ENCODE data around the gene KCNG2. TPM values are rescaled to one million over a fixed set of nuclear protein-coding genes. Genes with fewer than 3 reads are reported as not detected.
A peak's percentile ranks its signal among the peaks of the same experiment; 100 is the strongest.

KCNG2 gene
- total RNA-seq, 2 experiments from 2014 or later = not detected

DNA sequence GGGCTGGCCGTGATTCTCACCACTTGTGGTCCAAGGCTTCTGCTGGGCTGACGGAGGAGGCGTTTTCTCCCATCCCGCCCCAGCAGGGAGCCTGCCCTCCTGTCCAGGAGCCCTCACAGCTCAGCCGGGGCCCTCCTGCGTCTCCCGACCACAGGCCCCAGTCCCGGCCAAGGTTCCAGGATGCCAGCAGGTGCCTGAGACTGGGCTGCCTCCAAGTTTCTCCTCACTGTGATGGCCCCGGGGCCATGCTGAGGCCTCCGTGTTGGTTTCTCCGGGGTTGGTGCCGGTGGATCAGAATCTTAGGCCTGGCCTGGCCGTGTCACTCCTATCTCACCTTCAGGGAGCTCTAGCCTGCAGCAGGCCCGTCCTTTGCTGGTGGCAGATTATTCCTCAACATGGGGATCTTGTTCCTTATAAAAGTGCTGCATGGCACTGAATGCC, 5.9 kb downstream of the KCNG2 start:
- no peak for ATAC-seq
- intact Hi-C loops (cut with micrococcal nuclease) = no loop called here
- Mint-ChIP-seq H3K27ac (no peak overlapping the region), H3K4me1 (ENCODE audit: low read depth) (peaks cover 17% of the 10 kb centered on the region), H3K36me3 (ENCODE audit: low read depth) (no peaks in the 10 kb centered on the region), H3K4me3 (no peak overlapping the region), H3K27me3 (peaks cover 15% of the 10 kb centered on the region), H3K9me3 (no peaks in the 10 kb centered on the region)
- POLR2A ChIA-PET = interaction anchor here (0.7 kb wide), 1 partner anchor 58 kb away, joined by 3 read pairs; no protein-coding TSS in a partner anchor
- no peak for DNase-seq
- TF ChIP-seq CTCF (IDR thresholded peaks at IDR 0.05) = no peak
- CTCF ChIA-PET = no interaction called here

- no peak overlapping the region for H3K27ac Mint-ChIP-seq
- no peak overlapping the region for H3K4me3 Mint-ChIP-seq
- no peak for ATAC-seq
- H3K4me1 Mint-ChIP-seq (ENCODE audit: low read depth) = peaks cover 16% of the 10 kb centered on the region
- no peak for DNase-seq
- H3K27me3 Mint-ChIP-seq = peaks cover 11% of the 10 kb centered on the region
- ChIA-PET CTCF (no interaction called here), POLR2A (interaction anchor here (0.7 kb wide), 1 partner anchor 57 kb away, joined by 3 read pairs; no protein-coding TSS in a partner anchor)
- no peak for TF ChIP-seq CTCF (IDR thresholded peaks at IDR 0.05)
- H3K9me3 Mint-ChIP-seq = no peaks in the 10 kb centered on the region
- H3K36me3 Mint-ChIP-seq (ENCODE audit: low read depth) = no peaks in the 10 kb centered on the region
- intact Hi-C loops (cut with micrococcal nuclease) = no loop called here
Measured at GRCh38 chr18:79804130-79804787, 6.5 kb downstream of the KCNG2 start.

DNA sequence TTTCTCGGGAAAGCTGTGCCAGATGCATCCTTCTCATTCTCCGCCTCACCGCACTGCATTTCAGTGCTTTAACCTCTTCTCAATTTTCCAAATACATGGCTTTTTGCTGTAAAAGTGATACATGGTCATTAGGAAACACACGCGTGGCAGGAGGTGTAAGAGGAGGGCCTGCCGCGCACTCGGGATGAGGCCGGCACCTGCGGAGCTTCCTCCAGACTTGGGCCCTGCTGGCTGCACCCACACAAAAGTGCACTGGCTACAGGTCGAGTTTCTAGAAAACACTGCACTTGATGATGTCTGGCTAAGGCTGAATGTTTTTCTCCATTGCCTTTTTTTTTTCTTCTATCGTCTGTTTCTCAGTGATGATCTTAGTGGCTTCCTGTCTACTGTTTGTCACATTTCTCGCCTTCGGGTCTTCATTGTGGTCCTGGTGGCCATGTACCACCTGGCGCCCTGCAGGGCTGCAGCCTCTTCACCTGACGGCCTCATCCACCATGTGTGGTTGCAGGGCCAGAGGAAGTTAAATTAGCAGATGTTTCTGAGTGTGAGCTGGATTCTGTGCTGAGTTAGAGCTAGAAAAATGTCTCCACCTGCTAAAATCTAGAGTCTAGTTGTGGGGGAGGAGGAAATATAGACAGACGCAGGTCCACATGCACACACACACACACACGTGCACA, 7.6 kb downstream of the KCNG2 start:
- H3K27ac Mint-ChIP-seq = no peak overlapping the region
- H3K36me3 Mint-ChIP-seq (ENCODE audit: low read depth) = no peaks in the 10 kb centered on the region
- H3K9me3 Mint-ChIP-seq = no peaks in the 10 kb centered on the region
- no peaks in the 10 kb centered on the region for H3K27me3 Mint-ChIP-seq
- peak; percentile 56 for ATAC-seq
- intact Hi-C loops (cut with micrococcal nuclease) = no loop called here
- peaks cover 9% of the 10 kb centered on the region for H3K4me1 Mint-ChIP-seq (ENCODE audit: low read depth)
- ChIA-PET CTCF (no interaction called here), POLR2A (no interaction called here)
- TF ChIP-seq CTCF (IDR thresholded peaks at IDR 0.05) = no peak
- no peak for DNase-seq
- H3K4me3 Mint-ChIP-seq = no peak overlapping the region

GRCh38 chr18:79805926-79806487, 8.3 kb downstream of the KCNG2 start:
- Mint-ChIP-seq H3K9me3 (no peaks in the 10 kb centered on the region), H3K4me1 (ENCODE audit: low read depth) (peaks cover 9% of the 10 kb centered on the region), H3K27ac (no peak overlapping the region), H3K36me3 (ENCODE audit: low read depth) (no peaks in the 10 kb centered on the region), H3K27me3 (no peaks in the 10 kb centered on the region), H3K4me3 (no peak overlapping the region)
- no peak for ATAC-seq
- intact Hi-C loops (cut with micrococcal nuclease) = no loop called here
- CTCF ChIA-PET = no interaction called here
- DNase-seq = no peak
- TF ChIP-seq CTCF (IDR thresholded peaks at IDR 0.05) = no peak
- POLR2A ChIA-PET = no interaction called here
